GM21825 (cell line): ENCODE results near the gene FOXN3.
"Not testable (repeated sequence)": the region's sequence is repeated elsewhere in the genome, so short reads cannot be mapped to it uniquely, and the experiment has no call there.

Experiments
- ATAC-seq: cut with Tn5 transposase; IDR thresholded peaks from one replicate; pipeline ENCODE4 v1.9.1; 2021; ENCODE audit warnings: mild to moderate bottlenecking, moderate library complexity; ENCODE audit not compliant: unreplicated experiment

FOXN3 gene

DNA sequence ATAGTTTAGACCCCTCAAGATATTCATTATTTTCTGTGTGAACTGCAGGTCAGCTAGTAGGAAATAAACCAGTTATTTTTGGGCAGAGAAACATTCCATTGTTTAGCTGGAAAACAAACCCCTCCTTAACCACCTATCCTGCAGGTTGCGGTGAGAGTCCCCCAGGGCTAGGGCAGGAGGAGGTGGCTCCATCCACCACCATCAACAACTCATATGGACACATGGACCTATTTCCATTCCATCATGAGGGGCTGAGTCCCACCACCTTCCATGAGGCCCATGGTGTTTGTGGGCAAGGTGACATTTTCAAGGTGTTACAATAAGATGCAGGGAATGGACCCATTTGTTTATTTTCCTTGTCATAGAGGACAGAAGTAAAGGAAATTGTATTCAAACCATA lies 160.1 kb downstream of the FOXN3 start:
- no peak for ATAC-seq

DNA sequence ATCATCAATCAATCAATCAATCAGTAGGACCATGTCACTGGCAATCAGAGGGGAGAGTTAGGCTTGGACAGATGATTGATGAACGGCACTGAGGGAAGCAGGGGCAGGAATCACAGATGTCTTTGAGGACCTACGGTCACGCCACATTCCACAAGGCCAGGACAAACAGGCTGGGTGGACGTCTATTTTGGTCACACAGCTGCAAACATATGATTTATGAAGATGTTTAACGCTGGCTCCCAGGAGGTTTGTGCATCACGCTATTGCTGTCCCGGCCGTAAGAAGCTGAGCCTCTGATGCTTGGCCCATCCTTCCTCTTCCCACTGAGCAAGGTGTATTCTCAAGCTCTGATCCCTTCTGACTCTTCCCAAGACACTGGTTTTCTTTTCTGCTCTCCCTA lies 160.8 kb downstream of the FOXN3 start:
- no peak for ATAC-seq

GRCh38 chr14:89255852-89256251 lies 161.2 kb downstream of the FOXN3 start:
- no peak for ATAC-seq

- no peak for ATAC-seq
These were observed 162.0 kb downstream of the FOXN3 start for GRCh38 chr14:89255012-89255411.

GRCh38 chr14:89254166-89254909 lies 162.7 kb downstream of the FOXN3 start:
- ATAC-seq: no peak

DNA sequence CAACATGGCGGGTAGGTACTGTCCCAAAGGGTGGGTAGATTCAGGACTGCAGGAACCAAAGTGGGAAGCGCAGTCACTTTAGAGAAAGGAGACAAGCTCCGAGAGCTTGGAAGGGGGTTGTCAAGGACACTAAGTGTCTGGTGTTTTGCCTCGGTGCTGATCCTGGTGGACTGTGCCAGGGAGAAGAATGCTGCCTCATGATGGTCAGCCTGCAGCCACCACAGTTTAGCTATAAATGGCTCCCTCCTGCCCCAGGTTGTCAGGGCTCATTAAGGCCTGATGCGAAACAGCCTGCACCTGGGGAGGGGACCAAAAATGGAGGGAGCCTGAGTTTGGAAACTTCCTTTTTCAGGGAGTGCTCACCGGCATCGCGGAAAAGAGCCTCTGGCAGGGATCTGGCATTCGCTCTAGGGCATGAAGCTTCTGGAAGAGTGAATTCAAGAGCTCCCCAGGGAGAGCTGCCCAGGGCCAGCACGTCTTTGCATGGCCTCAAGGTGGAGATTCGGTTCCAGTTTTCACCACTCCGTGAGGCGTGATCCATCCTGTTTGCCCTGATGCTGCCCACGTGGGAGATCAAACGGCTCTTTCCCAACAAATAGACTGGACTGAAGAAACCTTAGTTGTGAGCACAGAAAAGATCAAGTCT lies 164.0 kb downstream of the FOXN3 start:
- ATAC-seq: no peak

DNA sequence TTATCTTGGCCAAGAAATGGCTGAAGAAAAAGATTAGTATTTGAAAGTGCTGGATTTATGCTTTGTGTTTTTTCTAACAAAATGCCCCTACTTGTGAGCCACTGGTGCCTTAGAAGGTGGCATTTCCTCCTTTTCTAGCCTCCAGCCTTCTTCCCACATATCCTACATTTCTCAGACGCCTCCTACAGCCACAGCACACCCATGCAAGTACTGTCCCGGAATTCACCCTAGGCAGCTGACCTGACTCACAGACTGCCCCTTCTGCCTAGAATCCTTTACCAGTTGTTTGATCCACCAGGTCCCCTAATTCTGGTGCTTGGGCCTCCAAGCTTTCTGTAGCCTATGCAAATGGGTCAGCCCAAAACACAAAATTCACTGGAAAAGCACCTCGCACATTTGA lies 166.0 kb downstream of the FOXN3 start:
- no peak for ATAC-seq

- not testable (repeated sequence) for ATAC-seq
These were observed 166.4 kb downstream of the FOXN3 start for GRCh38 chr14:89250655-89250975.

- ATAC-seq: no peak
These were observed 166.9 kb downstream of the FOXN3 start for GRCh38 chr14:89249972-89250654.

GRCh38 chr14:89249065-89249695 lies 167.9 kb downstream of the FOXN3 start:
- ATAC-seq: no peak

DNA sequence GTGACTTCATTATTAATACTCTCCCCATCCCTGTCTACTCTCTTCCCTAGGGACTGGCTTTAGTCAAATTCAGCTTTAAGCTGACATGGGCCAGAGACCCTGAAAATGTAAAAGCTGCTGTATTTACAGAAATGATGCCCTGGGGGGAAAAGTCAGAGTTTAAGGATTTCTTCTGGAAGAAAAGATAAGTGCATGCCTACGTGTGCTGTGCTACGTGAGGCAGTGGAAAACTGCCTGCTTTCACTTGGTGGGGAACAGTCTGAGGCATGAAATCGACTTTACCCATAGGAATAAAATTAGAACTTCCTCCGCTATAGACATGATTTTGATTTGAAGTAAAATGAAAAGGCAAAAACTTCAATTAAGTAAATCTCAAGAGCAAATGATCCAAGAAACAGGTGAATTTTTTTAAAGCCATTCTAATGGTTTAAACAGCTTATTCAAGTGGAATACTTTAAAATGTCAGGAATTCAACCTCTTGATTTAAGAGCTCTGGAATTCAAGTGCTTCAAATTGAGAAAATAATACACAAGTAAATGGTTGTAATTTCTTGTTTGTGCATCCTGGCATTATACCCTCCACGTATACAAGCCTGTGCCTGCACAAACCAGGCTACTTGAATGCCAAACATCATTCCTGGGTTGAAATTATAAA lies 168.5 kb downstream of the FOXN3 start:
- no peak for ATAC-seq

DNA sequence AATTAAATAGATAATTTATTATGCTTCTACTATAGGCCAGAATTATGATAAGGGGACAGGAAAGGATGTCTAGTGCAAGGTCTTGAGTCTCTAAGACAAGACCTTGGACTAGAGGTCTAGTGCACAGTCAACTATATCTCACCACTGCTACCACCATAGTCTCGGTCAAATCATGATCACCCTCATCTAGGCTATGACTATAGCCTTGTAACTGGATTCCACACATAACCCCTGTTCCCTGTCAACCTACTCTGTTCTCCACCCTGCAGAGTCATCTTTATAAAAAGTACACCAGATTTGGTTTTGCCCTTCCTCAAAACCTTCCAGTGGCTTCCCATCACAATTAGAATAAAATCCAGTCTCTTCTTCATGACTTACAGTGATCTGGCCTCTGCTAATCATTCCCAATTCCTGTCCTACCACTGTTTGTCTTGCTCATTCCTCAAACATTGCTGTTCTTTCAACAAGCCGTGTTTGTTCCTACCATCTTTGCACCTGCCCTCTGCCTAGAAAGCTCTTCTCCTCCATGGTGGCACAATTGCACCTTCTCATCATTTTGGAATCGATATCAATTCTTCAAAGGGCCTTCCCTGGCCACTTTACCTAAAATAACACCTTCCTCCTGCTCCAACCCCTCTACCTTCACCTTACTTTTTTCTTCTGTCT lies 169.4 kb downstream of the FOXN3 start:
- ATAC-seq: no peak

GRCh38 chr14:89246290-89246689 lies 170.7 kb downstream of the FOXN3 start:
- ATAC-seq: no peak

DNA sequence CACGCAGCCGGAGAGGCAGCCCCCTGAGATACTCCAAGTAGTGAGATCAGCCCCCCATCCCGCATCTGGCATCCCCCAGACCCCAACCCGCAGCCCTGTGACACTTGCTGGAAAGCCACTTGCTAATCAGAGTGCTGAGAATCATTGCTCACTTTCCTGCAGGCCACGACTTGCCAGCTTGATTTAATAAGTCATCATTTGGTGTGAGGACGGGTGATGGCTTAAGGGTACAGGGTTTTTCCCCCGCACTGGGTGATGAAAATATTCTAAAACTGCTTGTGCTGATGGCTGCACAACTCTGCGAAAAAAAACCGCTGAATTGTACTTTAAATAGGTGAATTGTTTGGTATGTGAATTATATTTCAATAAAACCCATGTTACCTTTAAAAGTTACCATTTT lies 171.2 kb downstream of the FOXN3 start:
- ATAC-seq: no peak

DNA sequence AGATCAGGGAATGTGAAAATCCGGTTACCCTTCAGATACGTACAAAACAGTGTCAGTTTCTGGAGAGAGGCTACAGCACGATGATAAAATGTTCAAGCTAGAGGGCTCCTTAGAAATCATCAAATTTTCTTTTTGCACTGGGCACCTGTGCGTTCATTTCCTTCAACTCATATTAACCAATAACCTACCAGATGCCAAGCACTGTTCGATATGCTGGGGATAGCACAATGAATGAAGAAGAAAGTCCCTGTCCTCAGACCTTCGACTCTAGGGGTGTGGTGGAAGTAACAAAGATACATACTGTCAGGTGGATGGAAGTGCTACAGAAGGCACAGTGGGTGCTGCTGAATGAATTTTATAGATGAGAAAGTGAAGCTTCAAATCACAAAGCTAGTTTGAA lies 172.3 kb downstream of the FOXN3 start:
- ATAC-seq: no peak

- ATAC-seq: no peak
These were observed 173.3 kb downstream of the FOXN3 start for GRCh38 chr14:89243741-89244140.

DNA sequence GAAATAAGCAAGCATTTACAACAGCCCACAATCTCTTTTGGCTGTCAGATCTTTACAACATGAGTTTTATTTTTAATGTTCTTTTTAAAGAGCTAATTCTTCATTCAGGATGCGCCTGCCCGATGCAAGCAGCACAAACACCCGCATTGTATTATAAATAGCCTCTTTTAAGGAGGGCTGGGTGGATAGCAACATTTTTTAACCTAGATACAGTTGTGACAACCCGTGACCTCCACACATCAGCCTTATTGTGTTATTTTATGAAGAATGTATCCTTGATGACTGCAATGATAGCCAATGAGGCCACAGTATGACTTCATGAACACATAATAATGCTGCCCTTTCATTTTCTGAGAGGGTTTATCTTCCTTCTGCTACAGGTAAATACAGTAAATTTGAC lies 173.7 kb downstream of the FOXN3 start:
- no peak for ATAC-seq

GRCh38 chr14:89242652-89243279 lies 174.3 kb downstream of the FOXN3 start:
- ATAC-seq: no peak

DNA sequence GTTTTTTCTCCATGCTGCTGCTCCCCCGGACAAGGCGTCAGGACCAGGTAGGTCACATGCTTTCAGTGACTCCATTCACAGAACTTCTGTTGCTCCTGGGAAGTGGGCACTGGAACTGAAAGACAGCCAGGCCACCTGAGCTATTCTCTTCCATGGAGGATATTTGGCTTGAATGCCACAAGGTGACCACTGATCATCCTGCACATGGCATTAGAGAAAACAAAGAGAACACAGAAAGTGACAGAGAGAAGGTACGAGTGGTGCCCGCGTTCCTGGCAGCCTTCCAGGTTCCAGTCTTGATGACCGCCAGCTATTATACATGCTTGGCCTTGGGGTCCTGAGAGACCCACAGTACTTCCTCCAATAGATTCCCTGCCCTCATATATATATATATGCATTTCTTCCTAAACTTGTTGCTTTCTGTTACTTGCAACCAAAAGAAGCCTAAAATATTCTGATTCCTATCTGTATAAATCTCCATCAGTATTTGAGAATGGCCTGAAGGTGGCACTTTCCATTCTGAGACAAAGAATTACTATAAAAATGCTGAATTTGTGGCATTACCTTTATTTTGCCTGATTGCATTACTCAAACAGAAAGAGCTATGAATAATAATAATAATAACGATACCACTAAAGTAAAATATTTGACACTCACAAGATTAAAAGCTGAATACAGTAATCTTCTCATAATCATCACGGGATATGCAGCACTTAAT lies 174.9 kb downstream of the FOXN3 start:
- no peak for ATAC-seq

DNA sequence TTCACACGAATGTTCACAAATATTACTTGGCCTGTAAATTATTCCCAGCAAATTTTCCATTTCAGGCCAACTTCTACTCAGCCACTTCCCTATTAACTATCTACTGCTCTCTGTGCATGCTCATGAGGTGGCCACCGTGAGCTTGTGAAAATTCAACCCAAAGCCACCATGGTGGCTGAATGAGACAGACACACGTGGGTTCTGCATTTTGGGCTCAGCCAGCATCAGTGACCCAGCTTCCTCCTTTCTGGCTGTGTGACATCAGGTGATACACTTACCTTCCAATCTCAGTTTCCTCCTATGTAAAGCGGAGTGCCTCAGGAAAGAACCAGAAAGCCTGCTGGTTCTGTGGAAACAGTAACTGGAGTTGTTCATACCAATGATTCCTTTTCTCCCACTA lies 175.8 kb downstream of the FOXN3 start:
- ATAC-seq: no peak
